IMR-90 (cell line): Measurements from ENCODE around the gene XCL1.

Source experiments
- FOS ChIP-seq: fragments of 150-350 bp; IDR thresholded peaks from 2 replicates; pipeline ENCODE4 v1.6.1; 2016; ENCODE audit warnings: low read depth, low read length
- MAZ ChIP-seq: IDR thresholded peaks from 2 replicates; pipeline ENCODE4 v1.6.1; 2012; ENCODE audit warnings: low read depth, mild to moderate bottlenecking, low read length, improper control_type of control experiment, moderate library complexity, borderline replicate concordance
- RFX5 ChIP-seq: IDR thresholded peaks from 2 replicates; pipeline ENCODE4 v1.8.0; 2012; ENCODE audit warnings: low read depth, mild to moderate bottlenecking, low read length, moderate library complexity
- TF ChIP-seq, protein P1 (sequence below): conservative IDR thresholded peaks from 2 replicates; pipeline ENCODE4 v1.5.1; 2012; ENCODE audit warnings: mild to moderate bottlenecking, low read depth, low read length, improper control_type of control experiment

- TF ChIP-seq, protein P1, sequence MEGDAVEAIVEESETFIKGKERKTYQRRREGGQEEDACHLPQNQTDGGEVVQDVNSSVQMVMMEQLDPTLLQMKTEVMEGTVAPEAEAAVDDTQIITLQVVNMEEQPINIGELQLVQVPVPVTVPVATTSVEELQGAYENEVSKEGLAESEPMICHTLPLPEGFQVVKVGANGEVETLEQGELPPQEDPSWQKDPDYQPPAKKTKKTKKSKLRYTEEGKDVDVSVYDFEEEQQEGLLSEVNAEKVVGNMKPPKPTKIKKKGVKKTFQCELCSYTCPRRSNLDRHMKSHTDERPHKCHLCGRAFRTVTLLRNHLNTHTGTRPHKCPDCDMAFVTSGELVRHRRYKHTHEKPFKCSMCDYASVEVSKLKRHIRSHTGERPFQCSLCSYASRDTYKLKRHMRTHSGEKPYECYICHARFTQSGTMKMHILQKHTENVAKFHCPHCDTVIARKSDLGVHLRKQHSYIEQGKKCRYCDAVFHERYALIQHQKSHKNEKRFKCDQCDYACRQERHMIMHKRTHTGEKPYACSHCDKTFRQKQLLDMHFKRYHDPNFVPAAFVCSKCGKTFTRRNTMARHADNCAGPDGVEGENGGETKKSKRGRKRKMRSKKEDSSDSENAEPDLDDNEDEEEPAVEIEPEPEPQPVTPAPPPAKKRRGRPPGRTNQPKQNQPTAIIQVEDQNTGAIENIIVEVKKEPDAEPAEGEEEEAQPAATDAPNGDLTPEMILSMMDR, result no peak
- TF ChIP-seq FOS (no peak), RFX5 (no peak), MAZ (no peak)
Observed at GRCh38 chr1:168627370-168627769, 51.0 kb downstream of the XCL1 start.
